Amniotic epithelial cell (primary cell): ENCODE data around the gene VWF.
"Not testable (repeated sequence)": the region's sequence is repeated elsewhere in the genome, so short reads cannot be mapped to it uniquely, and the experiment has no call there.

Source experiments
- DNase-seq: peaks from one replicate; pipeline ENCODE4 v3.0.0-alpha.2; 2010; ENCODE audit warnings: low read depth

Gene VWF

DNA sequence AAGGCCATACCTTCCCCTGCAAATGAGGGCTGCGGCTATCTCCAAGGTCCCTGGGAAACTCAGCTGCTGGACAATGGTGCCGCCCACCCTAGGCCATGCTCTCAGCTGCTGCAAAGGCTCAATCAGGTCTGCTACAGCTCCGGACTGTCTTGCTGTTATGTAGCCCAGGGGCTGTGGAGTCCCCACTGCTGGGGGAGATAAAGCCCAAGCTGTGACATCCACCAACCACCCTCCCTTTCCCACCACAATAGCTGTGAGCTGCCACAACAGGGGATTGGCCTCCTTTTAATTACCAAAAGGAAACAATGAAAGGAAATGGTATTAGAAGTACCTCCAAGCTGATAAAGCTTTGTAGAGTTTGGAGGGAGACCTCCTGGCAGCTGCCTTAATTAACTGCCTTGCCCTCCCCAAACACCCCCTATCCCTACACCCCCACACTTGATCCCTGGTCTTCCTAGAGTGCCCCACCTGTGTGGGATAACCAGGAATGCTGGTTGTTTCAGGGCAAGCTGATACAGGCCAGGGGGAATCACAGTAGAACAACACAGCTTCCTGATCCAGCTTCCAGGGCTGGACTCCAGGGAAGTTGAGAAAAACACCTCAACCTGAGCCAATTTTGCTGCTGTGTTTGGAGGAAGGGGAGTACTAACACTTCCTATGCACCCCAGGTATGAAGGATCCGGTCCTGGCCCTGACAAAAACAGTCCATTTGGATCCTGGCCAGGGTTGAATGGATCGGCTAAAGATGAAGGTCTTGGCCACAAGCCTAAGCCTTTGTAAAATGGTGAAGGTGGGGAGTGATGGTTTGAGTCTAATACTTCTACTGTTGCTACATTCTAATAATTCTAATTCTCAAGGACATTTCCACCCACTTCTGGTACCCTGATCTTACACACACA, at the start of gene VWF:
Gene VWF, minus strand, starts transcription at position 260 of the 899 bp plus-strand sequence. CDS start 1,474 bp downstream, outside the sequence.
- DNase-seq: no peak

GRCh38 chr12:6172862-6173261, 48.4 kb upstream of the VWF start:
- no peak for DNase-seq

DNA sequence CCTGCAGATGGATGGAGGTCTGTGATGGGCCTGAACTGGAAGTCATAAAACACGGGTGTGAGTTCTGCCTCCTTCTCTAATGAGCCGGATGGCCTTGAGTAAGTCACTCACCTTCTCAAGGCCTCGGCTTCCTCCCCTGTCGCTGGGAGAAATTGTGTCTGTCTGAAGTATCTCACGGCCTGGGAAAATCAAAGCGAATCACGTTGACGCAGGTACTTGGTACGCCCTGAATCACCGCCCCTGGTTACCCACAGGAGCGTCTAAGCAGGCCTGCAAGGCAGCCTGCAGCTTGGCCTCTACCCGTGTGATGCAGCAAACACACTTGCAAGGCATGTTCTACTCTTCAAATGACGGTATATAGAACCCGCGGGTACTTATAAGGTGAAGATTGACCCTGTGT, 47.6 kb upstream of the VWF start:
- DNase-seq: no peak

GRCh38 chr12:6171409-6172015, 47.0 kb upstream of the VWF start:
- peak; percentile 83 for DNase-seq

DNA sequence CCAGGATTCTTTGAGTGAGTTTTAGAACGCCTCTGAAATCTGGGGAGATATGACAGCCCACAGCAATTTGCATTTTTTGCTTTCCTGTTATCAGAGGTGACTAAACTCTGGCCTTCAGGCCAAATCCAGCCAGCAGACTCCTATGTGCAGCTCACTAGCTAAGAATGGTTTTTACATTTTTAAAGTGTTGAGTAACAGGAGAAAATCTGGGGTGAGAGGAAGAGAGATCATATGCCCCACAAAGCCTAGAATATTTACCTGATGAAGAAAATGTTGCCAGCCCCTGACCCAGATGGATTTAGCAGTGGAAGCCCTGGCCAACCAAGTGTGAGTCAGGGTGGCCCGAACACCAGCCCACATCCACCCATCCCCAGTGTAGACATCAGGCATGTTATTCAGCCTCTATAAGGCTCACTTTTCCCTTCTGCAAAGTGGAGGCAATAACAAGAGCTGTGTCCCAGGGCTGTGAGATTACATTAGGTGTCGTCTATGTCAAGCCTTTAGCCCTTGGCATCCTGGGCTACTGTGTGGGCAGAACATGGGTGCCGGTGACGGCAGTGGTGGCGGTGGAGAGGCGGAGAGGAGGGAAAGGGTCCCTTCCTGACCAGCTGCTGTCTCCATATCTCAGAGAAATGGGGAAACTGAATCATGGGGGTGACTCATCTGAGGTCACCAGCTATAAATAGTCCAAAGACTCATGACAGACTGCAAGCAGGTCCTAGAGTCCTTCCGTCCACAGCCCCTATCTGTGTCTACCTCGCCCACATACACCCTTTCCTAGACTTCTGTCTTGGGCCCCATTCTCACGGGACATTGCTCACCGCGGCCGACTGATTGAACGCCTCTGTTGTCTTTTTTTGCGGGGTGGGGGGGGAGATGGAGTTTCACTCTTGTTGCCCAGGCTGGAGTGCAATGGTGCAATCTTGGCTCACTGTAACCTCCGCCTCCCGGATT, 43.1 kb upstream of the VWF start:
- DNase-seq: peak; percentile 94

- DNase-seq: no peak
These were observed 42.3 kb upstream of the VWF start for GRCh38 chr12:6166808-6167207.

DNA sequence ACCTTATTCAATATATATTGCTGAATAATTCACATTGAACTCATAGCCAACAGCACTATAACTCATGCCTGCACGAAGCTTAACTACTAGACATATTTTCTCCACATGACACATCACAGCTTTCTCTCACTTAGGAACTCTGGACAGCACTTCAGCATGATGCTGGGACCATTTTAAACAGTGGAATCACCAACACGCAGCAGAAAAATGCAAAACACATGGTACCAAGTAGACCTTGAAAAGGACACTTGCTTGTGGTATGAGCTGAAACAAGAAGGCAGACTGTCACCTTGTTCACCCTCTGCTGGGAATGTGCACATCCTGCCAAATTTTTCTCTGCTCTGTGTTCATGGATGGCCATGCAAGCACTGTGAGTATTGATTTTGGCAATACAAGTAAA, 40.9 kb upstream of the VWF start:
- no peak for DNase-seq

GRCh38 chr12:6163416-6164060, 39.1 kb upstream of the VWF start:
- DNase-seq: no peak

GRCh38 chr12:6161124-6161882, 36.8 kb upstream of the VWF start:
- peak; percentile 59 for DNase-seq

DNA sequence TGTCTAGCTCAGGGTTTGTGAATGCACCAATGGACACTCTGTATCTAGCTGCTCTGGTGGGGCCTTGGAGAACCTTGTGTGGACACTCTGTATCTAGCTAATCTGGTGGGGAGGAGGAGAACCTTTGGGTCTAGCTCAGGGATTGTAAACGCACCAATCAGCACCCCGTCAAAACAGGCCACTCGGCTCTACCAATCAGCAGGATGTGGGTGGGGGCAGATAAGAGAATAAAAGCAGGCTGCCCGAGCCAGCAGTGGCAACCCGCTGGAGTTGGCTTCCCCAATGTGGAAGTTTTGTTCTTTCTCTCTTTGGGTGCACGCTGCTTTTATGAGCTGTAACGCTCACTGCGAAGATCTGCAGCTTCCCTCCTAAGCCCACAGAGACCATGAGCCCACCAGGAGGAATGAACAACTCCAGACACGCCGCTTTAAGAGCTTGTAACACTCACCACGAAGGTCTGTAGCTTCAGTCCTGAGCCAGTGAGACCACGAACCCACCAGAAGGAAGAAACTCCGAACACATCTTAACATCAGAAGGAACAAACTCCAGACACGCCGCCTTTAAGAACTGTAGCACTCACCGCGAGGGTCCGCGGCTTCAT, 35.7 kb upstream of the VWF start:
- not testable (repeated sequence) for DNase-seq

GRCh38 chr12:6159166-6160011, 34.9 kb upstream of the VWF start:
- not testable (repeated sequence) for DNase-seq

DNA sequence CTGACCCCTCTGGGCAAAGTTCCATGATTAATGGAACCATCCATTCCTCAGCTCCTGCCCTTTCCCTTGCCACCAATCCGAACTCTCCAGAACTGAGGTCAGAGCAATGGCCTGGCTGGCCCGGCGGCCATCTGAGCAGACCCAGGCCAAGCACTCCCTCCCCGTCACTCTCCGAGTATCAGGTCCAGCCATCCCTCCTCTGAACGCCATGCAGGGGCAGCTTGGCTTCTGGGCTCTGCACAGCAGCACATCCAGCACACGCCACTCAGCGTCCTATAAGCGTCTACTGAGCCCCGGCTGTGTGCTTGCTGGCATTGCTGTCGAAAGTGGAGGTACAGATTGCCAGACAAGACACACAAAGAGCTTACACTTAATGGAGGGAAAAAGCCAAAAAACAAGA, 34.3 kb upstream of the VWF start:
- DNase-seq: no peak

DNA sequence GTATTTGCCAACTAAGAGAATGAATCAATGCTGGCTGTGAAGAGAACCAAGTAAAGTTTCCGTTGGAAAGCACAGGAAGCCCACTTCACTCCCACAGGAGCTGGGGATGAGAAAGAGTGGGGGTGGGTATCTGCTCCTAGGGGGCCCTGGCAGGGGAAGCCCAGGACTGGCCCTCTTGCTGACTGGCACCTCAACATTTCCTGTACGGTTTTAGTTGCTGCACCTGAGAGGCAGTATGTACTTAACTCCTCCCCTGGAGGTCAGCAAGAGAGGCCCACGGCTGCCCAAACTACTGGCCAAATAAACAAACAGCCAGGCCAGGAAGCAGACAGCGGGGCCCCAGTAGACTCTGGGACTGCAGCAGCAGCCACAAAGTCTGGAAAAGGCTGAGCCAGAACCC, 33.8 kb upstream of the VWF start:
- DNase-seq: peak; percentile 6

- no peak for DNase-seq
These were observed 33.0 kb upstream of the VWF start for GRCh38 chr12:6157482-6157881.

DNA sequence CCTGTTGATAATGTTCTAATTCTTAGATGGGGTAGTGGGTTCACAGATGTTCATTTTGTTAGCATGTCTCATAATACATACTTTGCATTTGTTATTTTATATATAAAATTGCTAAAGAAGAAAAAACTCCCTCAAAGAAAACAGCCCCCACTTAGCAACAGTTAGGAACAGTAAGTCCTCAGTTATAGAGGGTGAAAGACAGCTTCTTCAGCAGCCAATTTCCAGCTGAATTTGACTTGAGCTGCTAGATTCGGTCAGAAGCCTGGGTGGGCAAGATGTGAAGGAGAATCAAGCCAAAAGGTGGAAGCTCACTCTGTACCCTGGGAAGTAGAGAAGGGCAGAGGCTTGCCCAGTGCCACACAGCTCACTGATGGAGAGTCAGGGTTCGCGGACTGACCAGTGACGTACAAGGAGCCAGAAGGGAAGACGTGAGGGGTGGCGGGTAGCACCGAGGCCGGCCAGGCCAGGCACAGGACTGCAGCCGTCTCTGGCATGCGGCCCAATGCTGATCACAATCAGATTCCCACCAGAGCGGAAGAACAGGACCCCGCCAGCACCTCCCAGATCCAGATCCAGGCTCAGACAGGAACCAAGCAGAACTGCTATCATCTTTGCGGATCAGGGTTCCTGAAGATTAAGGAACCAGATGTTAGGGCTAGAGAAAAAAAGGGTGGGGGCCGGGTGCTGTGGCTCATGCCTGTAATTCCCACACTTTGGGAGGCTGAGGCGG, 30.4 kb upstream of the VWF start:
- DNase-seq: no peak

- not testable (repeated sequence) for DNase-seq
These were observed 24.3 kb upstream of the VWF start for GRCh38 chr12:6148722-6149121.

DNA sequence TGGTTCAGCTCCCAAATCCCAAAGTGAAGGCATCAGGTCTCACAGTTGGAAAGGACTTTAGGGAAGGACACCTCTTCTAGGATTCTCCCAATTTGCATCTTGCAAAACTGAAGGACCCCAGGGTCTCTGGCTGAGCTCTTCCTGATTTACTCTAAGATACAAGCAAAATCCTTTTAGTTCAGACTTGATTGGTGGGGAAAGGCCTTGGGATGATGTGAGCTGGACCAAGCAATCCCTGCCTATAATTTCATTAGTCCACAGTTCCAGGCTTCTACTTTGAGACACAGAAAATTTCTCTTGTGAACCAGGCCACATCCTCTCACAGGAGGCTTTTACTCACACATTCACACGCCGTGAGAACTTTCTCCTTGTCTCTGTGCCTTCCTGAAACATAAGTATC, 23.6 kb upstream of the VWF start:
- no peak for DNase-seq

DNA sequence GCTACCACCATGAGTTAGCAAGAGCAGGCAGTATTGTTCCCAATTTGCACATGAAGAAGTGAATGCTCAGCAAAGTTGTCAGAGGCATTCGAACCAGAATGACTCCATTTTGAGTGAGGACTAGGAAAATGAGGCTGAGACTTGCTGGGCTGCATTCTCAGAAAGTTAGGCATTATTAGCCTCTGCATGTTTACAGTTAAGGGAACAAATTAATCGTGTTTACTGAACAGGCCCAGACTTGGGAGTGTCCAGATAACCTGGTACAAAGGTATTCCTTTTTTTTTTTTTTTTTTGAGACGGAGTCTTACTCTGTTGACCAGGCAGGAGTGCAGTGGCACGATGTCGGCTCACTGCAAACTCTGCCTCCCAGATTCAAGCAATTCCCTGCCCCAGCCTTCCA, 22.5 kb upstream of the VWF start:
- DNase-seq: no peak

DNA sequence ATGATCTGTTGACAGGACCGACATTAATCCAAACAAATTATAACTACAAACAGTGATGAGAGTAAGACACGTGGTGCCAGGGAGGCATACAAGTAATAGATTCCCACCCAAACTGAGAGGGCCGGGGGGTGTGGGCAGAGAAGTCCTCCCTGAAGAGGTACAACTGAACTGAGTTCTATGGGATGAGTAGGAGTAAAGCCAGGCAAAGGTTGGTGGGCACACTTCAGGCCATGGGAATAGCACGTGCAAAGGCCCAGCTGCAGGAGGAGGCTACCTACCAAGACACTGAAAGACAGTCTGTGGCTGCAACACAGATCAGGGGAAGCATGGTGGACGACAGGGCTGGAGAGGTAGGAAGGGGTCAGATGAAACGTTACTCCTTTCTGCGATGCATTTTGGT, 22.0 kb upstream of the VWF start:
- DNase-seq: no peak
